B cell (primary cell): Measurements from ENCODE around the gene AFF2. TPM values are rescaled to one million over a fixed set of nuclear protein-coding genes. Genes with fewer than 3 reads are reported as not detected.

Source experiments
- ATAC-seq: fragments of 200-7000 bp; cut with Tn5 transposase; one replicate; pipeline ENCODE4 v1.10.0; 2021; ENCODE audit warnings: low read depth, mild to moderate bottlenecking, moderate number of reproducible peaks, moderate library complexity
- CTCF ChIA-PET: fragments of 350-600 bp; sonication (Branson Sonifier 250); formaldehyde crosslinking; loops from one replicate; lab custom pipeline; 2021; ENCODE audit warnings: antibody characterized with exemption, inconsistent platforms; lab: Charles Lee
- POLR2A ChIA-PET: fragments of 350-600 bp; sonication (Branson Sonifier 250); formaldehyde crosslinking; loops from one replicate; lab custom pipeline; 2021; ENCODE audit warnings: antibody characterized with exemption; lab: Charles Lee
- DNase-seq: peaks from one replicate; pipeline ENCODE4 v3.0.0; 2013
- H2AFZ ChIP-seq: 2 replicates; pipeline ENCODE4 v1.6.1; 2012; ENCODE audit warnings: mild to moderate bottlenecking, low read depth, low read length; ENCODE audit not compliant: insufficient read depth, poor library complexity, severe bottlenecking
- H3K27ac ChIP-seq, 2 donors: 1 replicate in 1 of 2; 2 replicates in 1 of 2; pipeline ENCODE4 v1.5.1; 2012 to 2013; ENCODE audit warnings: low read length in 2 of 2, mild to moderate bottlenecking in 2 of 2, moderate library complexity in 1 of 2
- H3K27me3 ChIP-seq, 4 experiments: fragments of 200-600 bp in 1 of 4; sonication (generic) in 1 of 4; replicated peaks in 1 of 4; 1 replicate in 2 of 4; 2 replicates in 2 of 4; pipeline versions ENCODE4 v1.6.1 to v1.7.0; 2013 to 2016; ENCODE audit warnings: low read length in 3 of 4, mild to moderate bottlenecking in 2 of 4, mixed read lengths in 1 of 4, moderate library complexity in 1 of 4; ENCODE audit not compliant: insufficient read depth in 4 of 4, control insufficient read depth in 3 of 4; ENCODE audit errors: control extremely low read depth in 1 of 4
- H3K36me3 ChIP-seq, 2 experiments: replicated peaks in 1 of 2; 1 replicate in 1 of 2; 2 replicates in 1 of 2; pipeline versions ENCODE4 v1.6.1 to v1.7.1; 2013; ENCODE audit warnings: low read length in 1 of 2; ENCODE audit not compliant: insufficient read depth in 2 of 2, control insufficient read depth in 1 of 2; ENCODE audit errors: control extremely low read depth in 1 of 2, extremely low read depth in 1 of 2
- H3K4me1 ChIP-seq, 2 donors: fragments of 200-600 bp in 1 of 2; sonication (generic) in 1 of 2; 1 replicate in 1 of 2; 2 replicates in 1 of 2; pipeline versions ENCODE4 v1.5.1 to v1.6.1; 2013 to 2017; ENCODE audit warnings: low read length in 2 of 2; ENCODE audit not compliant: control insufficient read depth in 2 of 2, insufficient read depth in 2 of 2
- H3K4me2 ChIP-seq: replicated peaks from 2 replicates; pipeline ENCODE3; 2012; ENCODE audit warnings: mild to moderate bottlenecking, low read depth, low read length; ENCODE audit not compliant: poor library complexity, severe bottlenecking
- H3K4me3 ChIP-seq, 5 experiments: fragments of 200-600 bp in 1 of 5; sonication (generic) in 1 of 5; 1 replicate in 3 of 5; 2 replicates in 2 of 5; pipeline versions ENCODE4 v1.5.1 to v1.7.0; 2011 to 2016; ENCODE audit warnings: low read length in 4 of 5, mild to moderate bottlenecking in 4 of 5, low read depth in 2 of 5, control low read depth in 1 of 5, moderate library complexity in 1 of 5; ENCODE audit not compliant: insufficient read depth in 1 of 5; ENCODE audit errors: control extremely low read depth in 1 of 5, extremely low read depth in 1 of 5
- H3K79me2 ChIP-seq: fragments of 200-600 bp; sonication (generic); one replicate; pipeline ENCODE4 v1.6.0; 2016; ENCODE audit warnings: low read length; ENCODE audit not compliant: control insufficient read depth, insufficient read depth
- H3K9ac ChIP-seq: fragments of 200-600 bp; sonication (generic); 2 replicates; pipeline ENCODE4 v1.6.1; 2017; ENCODE audit warnings: mild to moderate bottlenecking, low read length, moderate library complexity
- H3K9me3 ChIP-seq, 3 donors: one replicate each; pipeline versions ENCODE4 v1.6.1 to v1.7.1; 2013; ENCODE audit warnings: low read length in 2 of 3; ENCODE audit not compliant: control insufficient read depth in 2 of 3, insufficient read depth in 1 of 3; ENCODE audit errors: control extremely low read depth in 1 of 3
- H4K20me1 ChIP-seq: 2 replicates; pipeline ENCODE4 v1.6.0; 2012; ENCODE audit warnings: mild to moderate bottlenecking, low read length; ENCODE audit not compliant: insufficient read depth, control insufficient read depth, poor library complexity, severe bottlenecking
- H3K27ac Mint-ChIP-seq: one replicate; pipeline ENCODE4 v1.8.0; 2021; ENCODE audit warnings: mixed read lengths
- H3K27me3 Mint-ChIP-seq: one replicate; pipeline ENCODE4 v1.8.0; 2021; ENCODE audit warnings: mixed read lengths
- H3K4me1 Mint-ChIP-seq: one replicate; pipeline ENCODE4 v1.8.0; 2021; ENCODE audit warnings: mixed read lengths
- H3K4me3 Mint-ChIP-seq: one replicate; pipeline ENCODE4 v1.8.0; 2021; ENCODE audit warnings: mixed read lengths
- H3K9me3 Mint-ChIP-seq: one replicate; pipeline ENCODE4 v1.8.0; 2022; ENCODE audit warnings: mixed read lengths; ENCODE audit not compliant: insufficient read depth
- CTCF ChIP-seq: fragments of 200-600 bp; IDR thresholded peaks from one replicate; pipeline ENCODE4 v1.8.0; 2022; ENCODE audit warnings: antibody characterized with exemption, mild to moderate bottlenecking
- EZH2 ChIP-seq: IDR thresholded peaks from 2 replicates; pipeline ENCODE4 v1.6.1; 2012; ENCODE audit warnings: borderline replicate concordance, low read depth, mild to moderate bottlenecking, moderate library complexity, low read length; ENCODE audit not compliant: insufficient read depth, poor library complexity, severe bottlenecking
- WGBS: methylation state at CpG from one replicate; pipeline ENCODE4 v1.1.5; 2013; ENCODE audit warnings: missing lambda C conversion rate; ENCODE audit not compliant: insufficient coverage; 5-methylcytosine and 5-hydroxymethylcytosine counted together
- intact Hi-C: fragments of 100-400 bp; cut with micrococcal nuclease; formaldehyde crosslinking; loops from one replicate; pipeline ENCODE4 v1.10.0; 2022
- polyA plus RNA-seq: library from polyadenylated mRNA; depleted of rRNA; stranded (reverse); fragments of >200 nt; gene quantifications from 2 replicates; pipeline ENCODE4 v1.2.3, GENCODE V29; 2012
- total RNA-seq, 2 donors: library from RNA; stranded (reverse); fragments of 120-200 nt in 1 of 2; gene quantifications; 1 replicate in 1 of 2; 2 replicates in 1 of 2; pipeline versions ENCODE4 v1.2.3 to v1.2.4, GENCODE V29; 2013 to 2022

Gene AFF2
- total and polyA plus RNA-seq, 2 donors (not counting 1 experiment from before 2014, with no cell fraction given), result 0.06 to 12.0 TPM

GRCh38 chrX:148647651-148648050 lies 147.2 kb downstream of the AFF2 start:
- DNase-seq (no peak), ATAC-seq (no peak)
- no peaks in the 10 kb centered on the region for H3K9me3 ChIP-seq
- no peaks in the 10 kb centered on the region for H3K27me3 ChIP-seq
- Mint-ChIP-seq H3K27me3 (no peaks in the 10 kb centered on the region), H3K4me3 (no peak overlapping the region), H3K27ac (no peak overlapping the region), H3K4me1 (peaks cover 3% of the 10 kb centered on the region), H3K9me3 (no peaks in the 10 kb centered on the region)
- no peaks in the 10 kb centered on the region for H3K36me3 ChIP-seq
- WGBS, result 100% methylated on average over 3 of the region's 4 CpGs
- TF ChIP-seq EZH2 (no peak), CTCF (no peak)
- H3K27ac ChIP-seq, result no peak overlapping the region
- H2AFZ ChIP-seq, result no peak overlapping the region
- no peak overlapping the region for H3K4me3 ChIP-seq
- ChIA-PET POLR2A (no interaction called here), CTCF (no interaction called here)
- no peaks in the 10 kb centered on the region for H3K4me1 ChIP-seq
- intact Hi-C loops, result no loop called here
- no peak overlapping the region for H3K9ac ChIP-seq
- H3K79me2 ChIP-seq, result no peaks in the 10 kb centered on the region
- no peak overlapping the region for H3K4me2 ChIP-seq
- H4K20me1 ChIP-seq, result no peaks in the 10 kb centered on the region

DNA sequence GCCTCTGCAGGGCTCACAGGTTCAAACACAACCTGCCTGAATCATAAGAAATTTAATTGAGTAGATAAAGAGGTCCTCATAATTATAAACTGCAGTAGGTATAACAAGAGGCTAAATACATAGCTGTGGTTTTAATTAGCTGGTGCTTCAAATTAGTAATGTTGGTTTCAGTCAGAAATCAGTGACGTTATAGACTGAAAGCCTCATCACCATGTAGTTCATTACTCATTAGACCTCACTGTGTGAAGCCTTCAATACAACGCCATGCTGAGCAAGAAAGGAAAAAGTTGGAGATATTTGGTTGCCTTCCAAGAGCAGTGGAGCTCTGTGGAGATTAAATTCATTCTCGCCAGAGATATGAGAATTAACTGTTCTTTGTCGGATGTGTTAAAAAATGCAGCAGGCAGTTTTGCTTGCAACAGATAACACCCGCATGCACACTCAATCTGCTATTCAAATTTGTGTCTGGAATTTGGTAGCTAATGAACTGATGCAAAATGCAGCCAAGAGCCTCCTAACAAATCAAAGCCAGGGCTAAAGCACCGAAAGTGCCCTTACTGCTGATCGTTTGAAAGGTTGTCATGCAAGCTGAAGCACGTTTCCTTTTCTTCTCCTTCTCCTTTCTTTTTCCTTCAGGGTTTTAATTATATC lies 148.9 kb downstream of the AFF2 start:
- POLR2A ChIA-PET, result no interaction called here
- 100% methylated on average over 1 of the region's 8 CpGs for WGBS
- TF ChIP-seq EZH2 (no peak), CTCF (no peak)
- H3K4me1 ChIP-seq, result no peaks in the 10 kb centered on the region
- H3K4me2 ChIP-seq, result no peak overlapping the region
- Mint-ChIP-seq H3K27me3 (no peaks in the 10 kb centered on the region), H3K4me1 (peaks cover 3% of the 10 kb centered on the region), H3K9me3 (no peaks in the 10 kb centered on the region), H3K27ac (no peak overlapping the region), H3K4me3 (no peak overlapping the region)
- ATAC-seq, result no peak
- H3K27me3 ChIP-seq, result no peaks in the 10 kb centered on the region
- no peak overlapping the region for H3K9ac ChIP-seq
- CTCF ChIA-PET, result no interaction called here
- no peak for DNase-seq
- H2AFZ ChIP-seq, result no peak overlapping the region
- no peaks in the 10 kb centered on the region for H3K9me3 ChIP-seq
- no peak overlapping the region for H3K4me3 ChIP-seq
- intact Hi-C loops, result no loop called here
- no peaks in the 10 kb centered on the region for H4K20me1 ChIP-seq
- H3K27ac ChIP-seq, result no peak overlapping the region
- no peaks in the 10 kb centered on the region for H3K79me2 ChIP-seq
- H3K36me3 ChIP-seq, result no peaks in the 10 kb centered on the region
